Measurements from ENCODE around the gene HEY2.

Gene HEY2

DNA sequence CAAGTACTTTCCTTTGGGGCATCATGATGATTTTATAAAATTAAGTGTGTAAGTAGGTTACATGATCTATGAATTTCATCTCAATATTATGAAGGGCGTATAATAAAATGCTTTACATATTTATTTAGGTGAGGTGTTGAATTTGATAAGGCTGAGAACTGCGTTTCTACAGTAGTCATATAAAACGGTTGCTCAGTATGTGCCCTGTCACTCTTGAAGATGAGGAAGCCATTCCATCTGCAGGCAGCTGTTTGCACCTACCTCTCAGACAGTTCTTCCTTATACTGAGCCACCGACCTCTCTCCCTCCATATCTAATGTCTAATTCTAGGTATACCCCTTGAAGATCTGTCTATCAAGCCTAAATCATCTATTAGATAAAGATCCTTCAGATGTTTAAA lies 57.4 kb downstream of the HEY2 start:
- H3K79me2 ChIP-seq (ENCODE audit: low read length), result no peaks in the 10 kb centered on the region
- no peak overlapping the region for H3K27ac ChIP-seq (ENCODE audit: low read length)
- H3K4me2 ChIP-seq (ENCODE audit: low read depth, low read length), result no peak overlapping the region

DNA sequence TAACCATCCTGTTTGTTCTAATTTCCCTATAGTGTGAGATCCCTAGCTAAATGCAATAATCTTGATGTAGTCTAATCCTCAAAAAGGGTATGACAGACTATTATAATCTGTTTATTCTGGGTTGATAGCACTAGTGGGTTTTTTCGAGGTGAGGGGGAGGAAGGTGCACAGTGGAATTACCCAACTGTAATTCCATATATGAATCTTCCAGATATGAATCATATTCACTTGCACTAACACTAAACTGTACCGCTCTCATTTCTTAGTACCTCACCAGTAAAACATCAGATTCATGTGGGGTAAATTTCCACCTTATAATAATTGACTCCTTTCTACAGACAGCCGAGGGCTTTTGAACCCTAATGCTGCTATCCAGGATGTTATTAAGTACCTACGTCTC lies 57.9 kb downstream of the HEY2 start:
- Histone ChIP-seq H3K36me3 (replicated peaks; ENCODE audit: insufficient read depth, low read length) (no peaks in the 10 kb centered on the region), H3K27me3 (replicated peaks; ENCODE audit: insufficient read depth, low read length) (no peaks in the 10 kb centered on the region)

More for the DNA sequence above, 57.4 kb downstream of the HEY2 start:
- no peak for DNase-seq
- H2AFZ ChIP-seq (ENCODE audit: low read length), result no peak overlapping the region
- H3K4me1 ChIP-seq (ENCODE audit: low read length), result peaks cover 7% of the 10 kb centered on the region
- no peaks in the 10 kb centered on the region for H3K27me3 ChIP-seq (replicated peaks; ENCODE audit: insufficient read depth, low read length)
- TF ChIP-seq EZH2phosphoT487 (IDR thresholded peaks at IDR 0.05; ENCODE audit: low read length), result no peak
- no peak for TF ChIP-seq EZH2 (optimal IDR thresholded peaks at IDR 0.05; ENCODE audit: low read depth, low read length)
- TF ChIP-seq, protein P1, sequence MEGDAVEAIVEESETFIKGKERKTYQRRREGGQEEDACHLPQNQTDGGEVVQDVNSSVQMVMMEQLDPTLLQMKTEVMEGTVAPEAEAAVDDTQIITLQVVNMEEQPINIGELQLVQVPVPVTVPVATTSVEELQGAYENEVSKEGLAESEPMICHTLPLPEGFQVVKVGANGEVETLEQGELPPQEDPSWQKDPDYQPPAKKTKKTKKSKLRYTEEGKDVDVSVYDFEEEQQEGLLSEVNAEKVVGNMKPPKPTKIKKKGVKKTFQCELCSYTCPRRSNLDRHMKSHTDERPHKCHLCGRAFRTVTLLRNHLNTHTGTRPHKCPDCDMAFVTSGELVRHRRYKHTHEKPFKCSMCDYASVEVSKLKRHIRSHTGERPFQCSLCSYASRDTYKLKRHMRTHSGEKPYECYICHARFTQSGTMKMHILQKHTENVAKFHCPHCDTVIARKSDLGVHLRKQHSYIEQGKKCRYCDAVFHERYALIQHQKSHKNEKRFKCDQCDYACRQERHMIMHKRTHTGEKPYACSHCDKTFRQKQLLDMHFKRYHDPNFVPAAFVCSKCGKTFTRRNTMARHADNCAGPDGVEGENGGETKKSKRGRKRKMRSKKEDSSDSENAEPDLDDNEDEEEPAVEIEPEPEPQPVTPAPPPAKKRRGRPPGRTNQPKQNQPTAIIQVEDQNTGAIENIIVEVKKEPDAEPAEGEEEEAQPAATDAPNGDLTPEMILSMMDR (IDR thresholded peaks at IDR 0.05; ENCODE audit: low read length), result no peak
- no peaks in the 10 kb centered on the region for H3K9me3 ChIP-seq (replicated peaks; ENCODE audit: insufficient read depth, low read length)
- H3K9me2 ChIP-seq (replicated peaks; ENCODE audit: insufficient read depth, low read length), result no peaks in the 10 kb centered on the region
- no peak overlapping the region for H3K4me3 ChIP-seq (ENCODE audit: low read length)
- H3K9ac ChIP-seq (ENCODE audit: low read length), result no peak overlapping the region
- H3K36me3 ChIP-seq (replicated peaks; ENCODE audit: insufficient read depth, low read length), result no peaks in the 10 kb centered on the region
- H3F3A ChIP-seq (ENCODE audit: insufficient read depth, low read length), result no peaks in the 10 kb centered on the region
- no peaks in the 10 kb centered on the region for H4K20me1 ChIP-seq (ENCODE audit: insufficient read depth, low read length)

DNA sequence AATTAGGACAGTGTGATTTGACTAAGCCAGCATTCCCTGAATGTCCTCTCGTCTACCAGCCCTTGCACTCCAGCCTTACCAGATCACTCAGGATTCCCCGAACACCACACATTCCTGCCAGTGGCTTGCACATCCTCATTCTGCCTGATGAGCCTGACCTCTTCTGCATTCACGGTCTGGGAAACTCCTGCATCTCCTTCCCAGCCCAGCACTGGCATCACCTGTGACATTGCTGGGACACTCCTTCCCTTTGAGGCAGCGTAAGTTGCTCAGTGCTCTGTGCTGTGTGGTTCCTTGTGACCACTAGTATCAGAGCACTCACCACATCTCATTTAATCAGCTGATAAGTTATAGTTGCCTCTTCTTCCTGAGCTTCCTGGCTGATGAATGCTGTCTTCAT lies 58.6 kb downstream of the HEY2 start:
- DNase-seq, result no peak
- no peaks in the 10 kb centered on the region for H3F3A ChIP-seq (ENCODE audit: insufficient read depth, low read length)
- no peaks in the 10 kb centered on the region for H4K20me1 ChIP-seq (ENCODE audit: insufficient read depth, low read length)
- H3K9ac ChIP-seq (ENCODE audit: low read length), result no peak overlapping the region
- no peak overlapping the region for H3K4me3 ChIP-seq (ENCODE audit: low read length)
- no peaks in the 10 kb centered on the region for H3K36me3 ChIP-seq (replicated peaks; ENCODE audit: insufficient read depth, low read length)
- no peak overlapping the region for H2AFZ ChIP-seq (ENCODE audit: low read length)
- no peaks in the 10 kb centered on the region for H3K79me2 ChIP-seq (ENCODE audit: low read length)
- H3K4me2 ChIP-seq (ENCODE audit: low read depth, low read length), result no peak overlapping the region
- H3K27ac ChIP-seq (ENCODE audit: low read length), result no peak overlapping the region
- no peaks in the 10 kb centered on the region for H3K9me2 ChIP-seq (replicated peaks; ENCODE audit: insufficient read depth, low read length)
- H3K4me1 ChIP-seq (ENCODE audit: low read length), result peaks cover 2% of the 10 kb centered on the region; the same call in 1 of the 2 replicates
- no peaks in the 10 kb centered on the region for H3K9me3 ChIP-seq (replicated peaks; ENCODE audit: insufficient read depth, low read length)
- no peak for TF ChIP-seq EZH2 (optimal IDR thresholded peaks at IDR 0.05; ENCODE audit: low read depth, low read length)
- TF ChIP-seq EZH2phosphoT487 (IDR thresholded peaks at IDR 0.05; ENCODE audit: low read length), result no peak
- TF ChIP-seq, protein P1 (IDR thresholded peaks at IDR 0.05; ENCODE audit: low read length), result no peak
- H3K27me3 ChIP-seq (replicated peaks; ENCODE audit: insufficient read depth, low read length), result no peaks in the 10 kb centered on the region

More for the DNA sequence above, 57.9 kb downstream of the HEY2 start:
- no peak overlapping the region for H3K4me2 ChIP-seq (ENCODE audit: low read depth, low read length)
- no peaks in the 10 kb centered on the region for H3K9me2 ChIP-seq (replicated peaks; ENCODE audit: insufficient read depth, low read length)
- no peaks in the 10 kb centered on the region for H3K9me3 ChIP-seq (replicated peaks; ENCODE audit: insufficient read depth, low read length)
- H3F3A ChIP-seq (ENCODE audit: insufficient read depth, low read length), result no peaks in the 10 kb centered on the region
- no peak for DNase-seq
- H3K9ac ChIP-seq (ENCODE audit: low read length), result no peak overlapping the region
- H3K4me1 ChIP-seq (ENCODE audit: low read length), result peaks cover 7% of the 10 kb centered on the region
- H4K20me1 ChIP-seq (ENCODE audit: insufficient read depth, low read length), result no peaks in the 10 kb centered on the region
- no peak overlapping the region for H2AFZ ChIP-seq (ENCODE audit: low read length)
- H3K27ac ChIP-seq (ENCODE audit: low read length), result no peak overlapping the region
- TF ChIP-seq EZH2phosphoT487 (IDR thresholded peaks at IDR 0.05; ENCODE audit: low read length), result no peak
- TF ChIP-seq EZH2 (optimal IDR thresholded peaks at IDR 0.05; ENCODE audit: low read depth, low read length), result no peak
- TF ChIP-seq, protein P1 (IDR thresholded peaks at IDR 0.05; ENCODE audit: low read length), result no peak
- H3K79me2 ChIP-seq (ENCODE audit: low read length), result no peaks in the 10 kb centered on the region
- no peak overlapping the region for H3K4me3 ChIP-seq (ENCODE audit: low read length)
